Loucy (cell line): ENCODE results near the gene GNA12.

Experiments
- CTCF ChIP-seq: fragments of 200-600 bp; sonication (generic); conservative IDR thresholded peaks from 2 replicates; pipeline ENCODE4 v1.5.1; 2014; ENCODE audit warnings: mild to moderate bottlenecking, antibody characterized with exemption, low read length
- EZH2phosphoT487 ChIP-seq: fragments of 200-600 bp; IDR thresholded peaks from 2 replicates; pipeline ENCODE4 v1.6.1; 2018; ENCODE audit warnings: antibody characterized with exemption, mild to moderate bottlenecking, moderate library complexity, borderline replicate concordance

GRCh38 chr7:2886391-2886790 lies 42.3 kb upstream of the GNA12 start:
- no peak for TF ChIP-seq CTCF
- TF ChIP-seq EZH2phosphoT487: no peak
